ENCODE results near the gene RGS3.

RGS3 gene

DNA sequence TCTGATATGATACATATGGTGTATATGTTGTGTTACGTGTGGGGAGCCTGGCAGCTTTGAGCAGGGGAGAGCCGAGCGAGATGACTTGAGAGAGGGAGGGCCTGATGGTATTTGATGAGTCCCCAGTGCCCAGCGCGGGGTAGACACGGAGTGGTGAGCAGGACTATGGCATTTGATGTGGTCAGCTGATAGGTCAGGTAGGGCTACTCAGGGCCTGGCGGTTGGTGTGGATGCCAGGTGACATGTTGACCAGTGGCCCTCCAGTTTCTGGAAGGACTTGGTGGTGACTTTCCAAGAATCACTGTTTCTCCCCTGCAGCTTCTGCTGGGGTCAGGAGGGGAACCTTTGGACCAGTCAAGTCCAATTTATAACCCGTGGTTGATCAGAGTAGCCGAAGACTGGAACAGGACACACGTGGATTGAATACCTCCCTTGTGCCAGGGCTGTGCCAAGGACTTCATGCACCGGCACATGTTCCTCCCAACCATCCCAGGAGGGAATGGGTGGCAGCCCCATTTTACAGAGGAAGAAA is 148.8 kb downstream of the RGS3 start:
- H3K27me3 ChIP-seq (ENCODE audit: insufficient read depth, low read length) = peaks cover 10% of the 10 kb centered on the region; the same call in 1 of the 2 replicates
- no peak overlapping the region for H2AFZ ChIP-seq (ENCODE audit: low read length)
- no peaks in the 10 kb centered on the region for H3K36me3 ChIP-seq (ENCODE audit: insufficient read depth, low read length)
- no peak overlapping the region for H3K4me2 ChIP-seq (ENCODE audit: low read length)
- no peaks in the 10 kb centered on the region for H3F3A ChIP-seq (ENCODE audit: insufficient read depth, low read length)
- H3K9me2 ChIP-seq (ENCODE audit: low read depth, low read length) = no peaks in the 10 kb centered on the region
- no peaks in the 10 kb centered on the region for H4K20me1 ChIP-seq (ENCODE audit: insufficient read depth, low read length)
- TF ChIP-seq, protein P1, sequence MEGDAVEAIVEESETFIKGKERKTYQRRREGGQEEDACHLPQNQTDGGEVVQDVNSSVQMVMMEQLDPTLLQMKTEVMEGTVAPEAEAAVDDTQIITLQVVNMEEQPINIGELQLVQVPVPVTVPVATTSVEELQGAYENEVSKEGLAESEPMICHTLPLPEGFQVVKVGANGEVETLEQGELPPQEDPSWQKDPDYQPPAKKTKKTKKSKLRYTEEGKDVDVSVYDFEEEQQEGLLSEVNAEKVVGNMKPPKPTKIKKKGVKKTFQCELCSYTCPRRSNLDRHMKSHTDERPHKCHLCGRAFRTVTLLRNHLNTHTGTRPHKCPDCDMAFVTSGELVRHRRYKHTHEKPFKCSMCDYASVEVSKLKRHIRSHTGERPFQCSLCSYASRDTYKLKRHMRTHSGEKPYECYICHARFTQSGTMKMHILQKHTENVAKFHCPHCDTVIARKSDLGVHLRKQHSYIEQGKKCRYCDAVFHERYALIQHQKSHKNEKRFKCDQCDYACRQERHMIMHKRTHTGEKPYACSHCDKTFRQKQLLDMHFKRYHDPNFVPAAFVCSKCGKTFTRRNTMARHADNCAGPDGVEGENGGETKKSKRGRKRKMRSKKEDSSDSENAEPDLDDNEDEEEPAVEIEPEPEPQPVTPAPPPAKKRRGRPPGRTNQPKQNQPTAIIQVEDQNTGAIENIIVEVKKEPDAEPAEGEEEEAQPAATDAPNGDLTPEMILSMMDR (IDR thresholded peaks at IDR 0.05; ENCODE audit: low read length) = no peak
- TF ChIP-seq EZH2 (IDR thresholded peaks at IDR 0.05; ENCODE audit: borderline replicate concordance, low read length) = no peak
- H3K4me3 ChIP-seq (ENCODE audit: low read depth, low read length, poor library complexity, severe bottlenecking) = no peak overlapping the region
- no peaks in the 10 kb centered on the region for H3K9me3 ChIP-seq (ENCODE audit: low read length)
- H3K79me2 ChIP-seq (ENCODE audit: insufficient read depth, low read length) = no peaks in the 10 kb centered on the region
- H3K4me1 ChIP-seq (ENCODE audit: insufficient read depth, low read length, severe bottlenecking) = no peaks in the 10 kb centered on the region
- no peak overlapping the region for H3K27ac ChIP-seq (ENCODE audit: low read depth, low read length, poor library complexity, severe bottlenecking)
- no peak overlapping the region for H3K9ac ChIP-seq (ENCODE audit: low read length)

DNA sequence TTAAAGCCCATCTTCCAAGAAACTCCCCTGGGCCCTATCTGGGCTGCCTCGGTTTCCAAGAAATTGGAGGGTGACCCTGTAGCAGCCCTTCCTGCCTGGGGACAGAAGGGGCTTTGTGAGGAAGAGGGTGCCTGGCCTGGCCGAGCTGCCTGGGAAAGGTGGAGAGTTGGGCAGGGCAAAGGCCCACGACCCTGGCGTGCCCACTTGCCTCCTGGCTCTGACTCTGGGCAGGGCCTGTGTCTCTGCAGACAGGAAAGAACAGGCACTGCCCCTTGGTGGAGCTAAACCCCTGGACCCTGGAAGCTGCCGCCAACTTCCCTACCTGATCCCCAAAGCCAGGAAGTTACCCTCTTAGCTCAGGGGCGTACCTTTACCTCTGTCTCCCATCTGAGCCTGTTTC is 149.3 kb downstream of the RGS3 start:
- Histone ChIP-seq H3K4me3 (ENCODE audit: low read depth, low read length, poor library complexity, severe bottlenecking) (no peak overlapping the region), H3F3A (ENCODE audit: insufficient read depth, low read length) (no peaks in the 10 kb centered on the region), H2AFZ (ENCODE audit: low read length) (no peak overlapping the region), H3K9me2 (ENCODE audit: low read depth, low read length) (no peaks in the 10 kb centered on the region), H4K20me1 (ENCODE audit: insufficient read depth, low read length) (no peaks in the 10 kb centered on the region), H3K27me3 (ENCODE audit: insufficient read depth, low read length) (peaks cover 10% of the 10 kb centered on the region; the same call in 1 of the 2 replicates), H3K27ac (ENCODE audit: low read depth, low read length, poor library complexity, severe bottlenecking) (no peak overlapping the region), H3K9me3 (ENCODE audit: low read length) (no peaks in the 10 kb centered on the region), H3K9ac (ENCODE audit: low read length) (no peak overlapping the region), H3K4me2 (ENCODE audit: low read length) (no peak overlapping the region), H3K36me3 (ENCODE audit: insufficient read depth, low read length) (no peaks in the 10 kb centered on the region), H3K79me2 (ENCODE audit: insufficient read depth, low read length) (no peaks in the 10 kb centered on the region), H3K4me1 (ENCODE audit: insufficient read depth, low read length, severe bottlenecking) (no peaks in the 10 kb centered on the region)
- no peak for TF ChIP-seq EZH2 (IDR thresholded peaks at IDR 0.05; ENCODE audit: borderline replicate concordance, low read length)
- TF ChIP-seq, protein P1 (IDR thresholded peaks at IDR 0.05; ENCODE audit: low read length) = no peak

DNA sequence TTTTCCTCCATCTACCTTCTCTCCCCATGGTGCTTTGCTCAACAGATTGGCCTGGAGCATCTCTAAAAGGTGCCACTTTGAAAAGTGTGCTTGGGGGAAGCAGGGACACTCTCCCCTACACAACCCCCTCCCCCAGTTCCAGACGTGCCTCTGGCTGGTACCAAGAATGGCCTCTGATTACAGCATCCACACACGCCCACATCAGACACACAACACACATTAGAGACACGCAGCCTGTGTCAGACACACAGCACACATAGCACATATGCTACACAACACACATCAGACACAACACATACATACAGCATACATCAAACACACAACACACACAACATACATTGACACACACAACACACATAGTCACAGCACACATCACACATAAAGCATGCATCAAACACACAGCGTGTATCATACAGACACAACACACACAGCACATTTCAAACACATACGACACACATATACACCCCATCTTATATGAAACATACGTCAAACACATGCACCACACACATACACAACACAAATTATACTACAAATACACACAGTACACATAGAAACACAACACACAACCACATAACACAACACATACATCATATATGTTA is 150.4 kb downstream of the RGS3 start:
- Histone ChIP-seq H2AFZ (ENCODE audit: low read length) (no peak overlapping the region), H3K9me2 (ENCODE audit: low read depth, low read length) (no peaks in the 10 kb centered on the region), H3K79me2 (ENCODE audit: insufficient read depth, low read length) (no peaks in the 10 kb centered on the region), H3K36me3 (ENCODE audit: insufficient read depth, low read length) (no peaks in the 10 kb centered on the region), H3K27me3 (ENCODE audit: insufficient read depth, low read length) (peaks cover 15% of the 10 kb centered on the region), H3K27ac (ENCODE audit: low read depth, low read length, poor library complexity, severe bottlenecking) (no peak overlapping the region), H3K4me1 (ENCODE audit: insufficient read depth, low read length, severe bottlenecking) (no peaks in the 10 kb centered on the region), H3K4me3 (ENCODE audit: low read depth, low read length, poor library complexity, severe bottlenecking) (no peak overlapping the region), H3F3A (ENCODE audit: insufficient read depth, low read length) (no peaks in the 10 kb centered on the region), H4K20me1 (ENCODE audit: insufficient read depth, low read length) (no peaks in the 10 kb centered on the region), H3K4me2 (ENCODE audit: low read length) (no peak overlapping the region), H3K9ac (ENCODE audit: low read length) (no peak overlapping the region), H3K9me3 (ENCODE audit: low read length) (no peaks in the 10 kb centered on the region)
- TF ChIP-seq EZH2 (IDR thresholded peaks at IDR 0.05; ENCODE audit: borderline replicate concordance, low read length) = no peak
- TF ChIP-seq, protein P1 (IDR thresholded peaks at IDR 0.05; ENCODE audit: low read length) = no peak
